MM.1S (cell line): Measurements from ENCODE around the gene LYRM4.

Experiments
- EZH2 ChIP-seq: fragments of 300-600 bp; sonication (generic); optimal IDR thresholded peaks from 2 replicates; pipeline ENCODE3; 2017; ENCODE audit warnings: low read depth, mild to moderate bottlenecking, antibody characterized with exemption, low read length, mixed read lengths
- TF ChIP-seq, protein P1 (sequence below): fragments of 300-600 bp; sonication (generic); IDR thresholded peaks from 2 replicates; pipeline ENCODE4 v1.5.1; 2016; ENCODE audit warnings: antibody characterized with exemption, low read length, mixed read lengths

DNA sequence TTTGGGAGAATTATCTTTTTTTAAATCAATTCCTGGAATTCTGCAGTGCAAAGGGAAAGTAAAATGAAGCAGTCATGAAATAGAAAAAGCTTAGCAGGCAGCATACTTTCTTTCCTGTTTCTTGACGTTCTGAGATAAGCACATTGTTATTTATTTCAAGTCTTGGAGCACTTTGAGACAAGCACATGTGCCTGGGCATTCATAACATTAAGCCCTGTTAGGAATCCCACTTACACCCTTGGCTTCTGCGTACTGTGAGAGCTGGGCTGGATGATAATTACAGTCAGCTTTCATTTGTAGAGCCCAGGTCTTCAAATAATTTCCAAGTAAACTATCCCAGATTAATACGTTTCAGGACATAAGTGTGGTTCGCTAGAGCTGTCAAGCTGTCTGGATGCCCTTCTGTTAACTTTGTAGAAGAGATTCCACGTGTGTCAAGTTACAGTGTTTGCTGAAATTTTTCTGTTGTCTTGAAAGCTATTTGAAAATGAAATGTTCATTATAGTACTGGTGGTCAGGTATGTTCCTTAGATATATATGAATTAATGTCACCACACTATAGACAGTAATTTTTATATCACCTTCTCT lies 9.4 kb upstream of the LYRM4 start:
- TF ChIP-seq, protein P1, sequence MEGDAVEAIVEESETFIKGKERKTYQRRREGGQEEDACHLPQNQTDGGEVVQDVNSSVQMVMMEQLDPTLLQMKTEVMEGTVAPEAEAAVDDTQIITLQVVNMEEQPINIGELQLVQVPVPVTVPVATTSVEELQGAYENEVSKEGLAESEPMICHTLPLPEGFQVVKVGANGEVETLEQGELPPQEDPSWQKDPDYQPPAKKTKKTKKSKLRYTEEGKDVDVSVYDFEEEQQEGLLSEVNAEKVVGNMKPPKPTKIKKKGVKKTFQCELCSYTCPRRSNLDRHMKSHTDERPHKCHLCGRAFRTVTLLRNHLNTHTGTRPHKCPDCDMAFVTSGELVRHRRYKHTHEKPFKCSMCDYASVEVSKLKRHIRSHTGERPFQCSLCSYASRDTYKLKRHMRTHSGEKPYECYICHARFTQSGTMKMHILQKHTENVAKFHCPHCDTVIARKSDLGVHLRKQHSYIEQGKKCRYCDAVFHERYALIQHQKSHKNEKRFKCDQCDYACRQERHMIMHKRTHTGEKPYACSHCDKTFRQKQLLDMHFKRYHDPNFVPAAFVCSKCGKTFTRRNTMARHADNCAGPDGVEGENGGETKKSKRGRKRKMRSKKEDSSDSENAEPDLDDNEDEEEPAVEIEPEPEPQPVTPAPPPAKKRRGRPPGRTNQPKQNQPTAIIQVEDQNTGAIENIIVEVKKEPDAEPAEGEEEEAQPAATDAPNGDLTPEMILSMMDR = no peak
- TF ChIP-seq EZH2 = no peak
